Fibroblast of lung (primary cell): ENCODE data around the gene SYPL1. TPM values are rescaled to one million over a fixed set of nuclear protein-coding genes. Genes with fewer than 3 reads are reported as not detected.
A peak's percentile ranks its signal among the peaks of the same experiment; 100 is the strongest.

Experiments
- DNase-seq, 2 donors: peaks; one replicate each; pipeline versions ENCODE4 v3.0.0 to v3.0.0-alpha.2; 2010; ENCODE audit warnings: low read depth in 2 of 2
- H2AFZ ChIP-seq: 2 replicates; pipeline ENCODE4 v1.5.1; 2012; ENCODE audit warnings: low read length, control low read depth, inconsistent platforms
- H3K27ac ChIP-seq: 2 replicates; pipeline ENCODE4 v1.5.1; 2011; ENCODE audit warnings: low read length, control low read depth; ENCODE audit not compliant: insufficient read depth
- H3K27me3 ChIP-seq: 2 replicates; pipeline ENCODE4 v1.5.1; 2011; ENCODE audit warnings: mild to moderate bottlenecking, low read length; ENCODE audit not compliant: control insufficient read depth, insufficient read depth
- H3K36me3 ChIP-seq: 2 replicates; pipeline ENCODE4 v1.5.1; 2011; ENCODE audit warnings: low read length; ENCODE audit not compliant: control insufficient read depth, insufficient read depth
- H3K4me1 ChIP-seq: 2 replicates; pipeline ENCODE4 v1.5.1; 2011; ENCODE audit warnings: low read length; ENCODE audit not compliant: control insufficient read depth, insufficient read depth; ENCODE audit errors: extremely low read depth
- H3K4me2 ChIP-seq: 2 replicates; pipeline ENCODE4 v1.5.1; 2011; ENCODE audit warnings: low read length, control low read depth; ENCODE audit not compliant: insufficient read depth; ENCODE audit errors: extremely low read depth
- H3K4me3 ChIP-seq, 4 experiments: fragments of 200-600 bp in 1 of 4; sonication (generic) in 1 of 4; replicated peaks in 1 of 4; 2 replicates each; pipeline ENCODE4 v1.5.1; 2011 to 2016; ENCODE audit warnings: low read length in 4 of 4, low read depth in 3 of 4, mild to moderate bottlenecking in 3 of 4, control low read depth in 2 of 4, inconsistent platforms in 1 of 4, mixed read lengths in 1 of 4; ENCODE audit not compliant: insufficient read depth in 1 of 4; ENCODE audit errors: control extremely low read depth in 1 of 4
- H3K79me2 ChIP-seq: 2 replicates; pipeline ENCODE4 v1.5.1; 2012; ENCODE audit warnings: mild to moderate bottlenecking, low read length, inconsistent platforms; ENCODE audit not compliant: control insufficient read depth, insufficient read depth
- H3K9ac ChIP-seq: 2 replicates; pipeline ENCODE4 v1.5.1; 2011; ENCODE audit warnings: mild to moderate bottlenecking, low read length, control low read depth; ENCODE audit not compliant: insufficient read depth
- H3K9me3 ChIP-seq: 2 replicates; pipeline ENCODE4 v1.5.1; 2012; ENCODE audit warnings: low read depth, low read length; ENCODE audit not compliant: control insufficient read depth, insufficient read depth
- H4K20me1 ChIP-seq: 2 replicates; pipeline ENCODE4 v1.5.1; 2011; ENCODE audit warnings: low read length; ENCODE audit not compliant: control insufficient read depth, insufficient read depth; ENCODE audit errors: extremely low read depth
- CTCF ChIP-seq, 2 donors: IDR thresholded peaks in 1 of 2; conservative IDR thresholded peaks in 1 of 2; 1 replicate in 1 of 2; 2 replicates in 1 of 2; pipeline ENCODE4 v1.5.1; 2011 to 2012; ENCODE audit warnings: low read length in 2 of 2, control low read depth in 1 of 2, inconsistent platforms in 1 of 2, low read depth in 1 of 2, mild to moderate bottlenecking in 1 of 2
- EZH2 ChIP-seq: IDR thresholded peaks from 2 replicates; pipeline ENCODE4 v1.5.1; 2012; ENCODE audit warnings: low read length, control low read depth, mild to moderate bottlenecking; ENCODE audit errors: missing control alignments
- polyA plus RNA-seq, 2 donors: library from polyadenylated mRNA; depleted of rRNA in 1 of 2; stranded (reverse) in 1 of 2; unstranded in 1 of 2; fragments of >200 nt; gene quantifications; 2 replicates each; pipeline ENCODE4 v1.2.1, GENCODE V29; 2011 to 2012; ENCODE audit warnings: missing spikeins in 1 of 2
- total RNA-seq: library from RNA; depleted of rRNA; stranded (reverse); fragments of >200 nt; gene quantifications from 2 replicates; pipeline ENCODE4 v1.2.1, GENCODE V29; 2014

SYPL1 gene
- total and polyA plus RNA-seq, 2 donors (not counting 1 experiment from before 2014, with no cell fraction given) = 71.0 to 132 TPM

GRCh38 chr7:106045586-106045985, 66.5 kb downstream of the SYPL1 start:
- H3K36me3 ChIP-seq = no peaks in the 10 kb centered on the region
- H3K27me3 ChIP-seq = peaks cover 13% of the 10 kb centered on the region
- H3K27ac ChIP-seq = no peak overlapping the region
- DNase-seq = peak; percentile 41 to 81
- no peak overlapping the region for H3K4me3 ChIP-seq
- peaks cover 8% of the 10 kb centered on the region for H3K4me1 ChIP-seq
- no peak overlapping the region for H3K4me2 ChIP-seq
- no peak for TF ChIP-seq EZH2
- no peak for TF ChIP-seq CTCF (conservative IDR thresholded peaks at IDR 0.05 in 1 of 2, IDR thresholded peaks at IDR 0.05 in 1 of 2; ENCODE audit: low read depth in 1 of 2, low read length in 2 of 2)
- H3K9me3 ChIP-seq = no peaks in the 10 kb centered on the region
- no peaks in the 10 kb centered on the region for H3K79me2 ChIP-seq
- no peak overlapping the region for H2AFZ ChIP-seq
- H3K9ac ChIP-seq = no peak overlapping the region
- no peaks in the 10 kb centered on the region for H4K20me1 ChIP-seq

GRCh38 chr7:106045139-106045538, 67.0 kb downstream of the SYPL1 start:
- Histone ChIP-seq H3K79me2 (no peaks in the 10 kb centered on the region), H3K36me3 (no peaks in the 10 kb centered on the region), H3K4me1 (peaks cover 11% of the 10 kb centered on the region), H2AFZ (no peak overlapping the region), H3K27ac (no peak overlapping the region), H3K4me2 (no peak overlapping the region), H3K27me3 (peaks cover 13% of the 10 kb centered on the region), H3K9ac (no peak overlapping the region), H3K4me3 (no peak overlapping the region), H4K20me1 (no peaks in the 10 kb centered on the region), H3K9me3 (no peaks in the 10 kb centered on the region)
- TF ChIP-seq EZH2 = no peak
- no peak for TF ChIP-seq CTCF (conservative IDR thresholded peaks at IDR 0.05 in 1 of 2, IDR thresholded peaks at IDR 0.05 in 1 of 2; ENCODE audit: low read depth in 1 of 2, low read length in 2 of 2)
- no peak for DNase-seq

- no peaks in the 10 kb centered on the region for H3K9me3 ChIP-seq
- H3K4me3 ChIP-seq = no peak overlapping the region
- no peaks in the 10 kb centered on the region for H3K36me3 ChIP-seq
- no peak overlapping the region for H3K4me2 ChIP-seq
- H3K9ac ChIP-seq = no peak overlapping the region
- H3K79me2 ChIP-seq = no peaks in the 10 kb centered on the region
- peaks cover 19% of the 10 kb centered on the region for H3K4me1 ChIP-seq
- TF ChIP-seq EZH2 (no peak), CTCF (conservative IDR thresholded peaks at IDR 0.05 in 1 of 2, IDR thresholded peaks at IDR 0.05 in 1 of 2; ENCODE audit: low read depth in 1 of 2, low read length in 2 of 2) (no peak)
- H2AFZ ChIP-seq = no peak overlapping the region
- H3K27ac ChIP-seq = no peak overlapping the region
- H3K27me3 ChIP-seq = peaks cover 13% of the 10 kb centered on the region
- DNase-seq = peak in 1 of 2 donors; percentile 54
- H4K20me1 ChIP-seq = no peaks in the 10 kb centered on the region
Measured at GRCh38 chr7:106042196-106042611, 69.9 kb downstream of the SYPL1 start.
